Measurements from ENCODE around the gene IL17RA.

IL17RA gene

DNA sequence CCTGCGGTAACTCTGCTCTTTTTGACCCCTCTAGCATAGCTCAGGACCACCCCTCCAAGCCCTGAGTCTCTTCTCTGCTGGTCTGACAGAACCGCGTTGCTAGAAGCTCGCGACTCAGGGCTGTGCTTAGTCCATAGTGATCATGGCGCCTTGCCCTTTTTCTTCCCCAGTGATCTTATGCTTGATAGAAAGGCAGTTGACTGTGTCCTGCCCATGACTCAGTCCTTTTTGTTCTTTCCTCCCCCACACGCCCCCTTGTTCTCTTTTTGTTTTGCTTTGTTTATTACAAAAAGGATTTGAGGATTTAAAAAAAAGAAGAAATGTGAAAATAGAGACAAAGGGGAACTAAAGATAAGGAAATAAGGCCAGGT lies 17.5 kb downstream of the IL17RA start:
- no peak for DNase-seq (ENCODE audit: extremely low read depth, low read depth)
- TF ChIP-seq, protein P1, sequence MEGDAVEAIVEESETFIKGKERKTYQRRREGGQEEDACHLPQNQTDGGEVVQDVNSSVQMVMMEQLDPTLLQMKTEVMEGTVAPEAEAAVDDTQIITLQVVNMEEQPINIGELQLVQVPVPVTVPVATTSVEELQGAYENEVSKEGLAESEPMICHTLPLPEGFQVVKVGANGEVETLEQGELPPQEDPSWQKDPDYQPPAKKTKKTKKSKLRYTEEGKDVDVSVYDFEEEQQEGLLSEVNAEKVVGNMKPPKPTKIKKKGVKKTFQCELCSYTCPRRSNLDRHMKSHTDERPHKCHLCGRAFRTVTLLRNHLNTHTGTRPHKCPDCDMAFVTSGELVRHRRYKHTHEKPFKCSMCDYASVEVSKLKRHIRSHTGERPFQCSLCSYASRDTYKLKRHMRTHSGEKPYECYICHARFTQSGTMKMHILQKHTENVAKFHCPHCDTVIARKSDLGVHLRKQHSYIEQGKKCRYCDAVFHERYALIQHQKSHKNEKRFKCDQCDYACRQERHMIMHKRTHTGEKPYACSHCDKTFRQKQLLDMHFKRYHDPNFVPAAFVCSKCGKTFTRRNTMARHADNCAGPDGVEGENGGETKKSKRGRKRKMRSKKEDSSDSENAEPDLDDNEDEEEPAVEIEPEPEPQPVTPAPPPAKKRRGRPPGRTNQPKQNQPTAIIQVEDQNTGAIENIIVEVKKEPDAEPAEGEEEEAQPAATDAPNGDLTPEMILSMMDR (IDR thresholded peaks at IDR 0.05; ENCODE audit: low read depth, low read length), result no peak

DNA sequence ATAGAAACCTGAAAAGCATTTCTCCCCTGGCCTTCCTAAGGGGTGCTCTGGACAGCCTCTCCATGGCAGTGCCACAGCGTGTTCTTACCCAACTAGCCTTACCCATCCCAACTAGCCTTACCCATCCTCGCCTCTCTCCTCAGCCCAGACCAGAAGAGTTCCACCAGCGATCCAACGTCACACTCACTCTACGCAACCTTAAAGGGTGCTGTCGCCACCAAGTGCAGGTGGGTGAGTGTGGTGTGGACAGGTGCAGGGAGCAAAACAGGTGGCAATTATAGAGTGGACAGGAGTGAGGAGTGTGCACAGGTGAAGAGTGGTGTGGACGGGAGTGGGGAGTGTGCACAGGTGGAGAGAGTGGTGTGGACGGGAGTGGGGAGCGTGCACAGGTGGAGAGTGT lies 18.6 kb downstream of the IL17RA start:
- no peak for DNase-seq (ENCODE audit: extremely low read depth, low read depth)
- TF ChIP-seq, protein P1 (IDR thresholded peaks at IDR 0.05; ENCODE audit: low read depth, low read length), result no peak

DNA sequence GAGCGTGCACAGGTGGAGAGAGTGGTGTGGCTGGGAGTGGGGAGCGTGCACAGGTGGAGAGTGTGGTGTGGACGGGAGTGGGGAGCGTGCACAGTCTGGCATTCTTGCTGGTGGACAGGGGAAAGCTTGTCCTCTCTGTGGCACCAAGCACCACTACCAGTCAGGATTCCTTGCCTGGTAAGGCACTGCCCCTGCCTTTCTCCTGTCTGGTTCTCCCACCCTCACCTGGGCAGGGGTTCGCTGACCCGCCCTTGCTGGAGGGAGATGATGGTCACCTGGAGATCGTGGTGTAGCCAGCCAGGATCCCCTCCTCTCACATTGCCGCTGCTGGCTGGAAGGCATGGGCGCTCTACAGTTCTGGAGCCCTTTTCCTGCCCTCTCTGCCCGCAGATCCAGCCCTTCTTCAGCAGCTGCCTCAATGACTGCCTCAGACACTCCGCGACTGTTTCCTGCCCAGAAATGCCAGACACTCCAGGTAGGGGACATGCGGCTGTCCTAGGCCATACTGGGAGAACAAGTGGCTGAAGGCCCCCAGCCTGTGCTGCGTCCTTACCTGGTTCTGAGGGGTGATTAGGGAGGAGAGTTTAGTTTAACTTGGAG lies 19.6 kb downstream of the IL17RA start:
- TF ChIP-seq, protein P1 (IDR thresholded peaks at IDR 0.05; ENCODE audit: low read depth, low read length), result no peak

DNA sequence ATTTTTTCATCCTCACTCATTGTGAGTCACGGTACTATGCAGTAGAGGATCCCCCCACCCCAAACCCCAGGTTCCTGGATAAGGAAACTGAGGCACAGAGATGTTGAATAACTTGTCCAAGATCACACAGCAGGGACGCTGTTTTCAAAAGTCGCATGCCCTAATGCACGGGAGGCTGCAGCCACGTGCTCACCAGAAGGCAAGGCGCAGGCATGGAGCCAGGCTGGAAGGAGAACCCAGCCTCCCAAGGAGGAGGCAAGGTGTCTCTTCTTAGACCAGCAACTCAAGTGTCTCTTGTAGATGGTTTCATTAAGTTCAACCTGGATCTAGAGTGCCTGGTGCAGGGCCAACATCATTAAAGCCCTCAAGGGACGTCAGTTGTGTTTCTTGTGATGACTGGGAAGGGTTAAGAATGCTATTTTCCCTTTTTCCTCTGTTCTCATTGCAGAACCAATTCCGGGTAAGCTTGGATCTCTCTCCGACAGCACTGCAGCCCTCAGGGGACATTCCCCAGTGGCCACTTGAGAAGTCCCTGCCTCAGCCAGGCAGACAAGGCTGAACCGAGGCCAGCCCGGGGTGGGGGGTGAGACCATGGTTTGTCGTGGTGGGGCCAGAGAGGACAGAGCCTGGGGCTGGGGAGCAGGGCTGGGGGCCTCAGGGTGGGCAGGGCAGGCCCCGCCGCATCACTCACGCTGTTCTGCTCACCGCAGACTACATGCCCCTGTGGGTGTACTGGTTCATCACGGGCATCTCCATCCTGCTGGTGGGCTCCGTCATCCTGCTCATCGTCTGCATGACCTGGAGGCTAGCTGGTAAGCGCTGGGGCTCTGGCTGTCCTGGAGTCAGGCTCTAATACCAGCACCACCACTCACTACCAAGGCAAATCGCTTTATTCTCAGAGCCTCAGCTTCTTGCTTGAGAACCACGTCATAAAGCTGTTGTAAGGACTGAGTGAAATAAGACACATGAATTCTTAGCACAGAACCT lies 20.6 kb downstream of the IL17RA start:
- TF ChIP-seq, protein P1 (IDR thresholded peaks at IDR 0.05; ENCODE audit: low read depth, low read length), result no peak
- DNase-seq (ENCODE audit: extremely low read depth, low read depth), result no peak

More for the DNA sequence above, 19.6 kb downstream of the IL17RA start:
- DNase-seq (ENCODE audit: extremely low read depth, low read depth), result no peak

DNA sequence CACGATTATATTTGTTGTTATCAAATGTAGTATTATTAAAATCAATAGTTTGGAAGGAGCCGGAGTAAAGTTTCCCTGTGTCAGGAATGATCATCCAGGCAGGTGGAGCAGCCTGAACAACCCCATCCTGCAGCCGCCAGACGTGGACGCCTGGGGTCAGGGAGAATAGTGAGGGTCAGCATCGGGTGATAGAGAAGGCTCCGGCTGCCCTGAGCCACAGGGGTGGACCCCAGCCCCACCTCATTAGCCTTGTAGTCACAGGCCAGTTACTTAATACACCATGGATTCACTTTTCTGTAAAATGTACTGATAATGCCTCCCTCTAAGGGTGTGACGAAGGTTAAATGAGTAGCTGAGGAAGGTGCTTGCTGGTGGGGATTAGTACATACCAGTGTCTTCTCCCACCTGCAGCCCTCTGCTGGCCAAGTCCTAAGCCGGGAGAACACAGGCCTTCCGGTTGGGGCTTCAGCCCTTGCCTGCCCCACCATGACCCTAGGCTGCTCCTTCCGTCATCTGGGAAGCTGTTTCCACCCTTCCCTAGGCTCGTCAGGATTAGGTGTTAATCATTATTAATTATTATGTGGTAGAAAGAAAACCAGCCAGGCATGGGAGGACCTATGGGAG lies 21.5 kb downstream of the IL17RA start:
- TF ChIP-seq, protein P1 (IDR thresholded peaks at IDR 0.05; ENCODE audit: low read depth, low read length), result no peak
- no peak for DNase-seq (ENCODE audit: extremely low read depth, low read depth)

DNA sequence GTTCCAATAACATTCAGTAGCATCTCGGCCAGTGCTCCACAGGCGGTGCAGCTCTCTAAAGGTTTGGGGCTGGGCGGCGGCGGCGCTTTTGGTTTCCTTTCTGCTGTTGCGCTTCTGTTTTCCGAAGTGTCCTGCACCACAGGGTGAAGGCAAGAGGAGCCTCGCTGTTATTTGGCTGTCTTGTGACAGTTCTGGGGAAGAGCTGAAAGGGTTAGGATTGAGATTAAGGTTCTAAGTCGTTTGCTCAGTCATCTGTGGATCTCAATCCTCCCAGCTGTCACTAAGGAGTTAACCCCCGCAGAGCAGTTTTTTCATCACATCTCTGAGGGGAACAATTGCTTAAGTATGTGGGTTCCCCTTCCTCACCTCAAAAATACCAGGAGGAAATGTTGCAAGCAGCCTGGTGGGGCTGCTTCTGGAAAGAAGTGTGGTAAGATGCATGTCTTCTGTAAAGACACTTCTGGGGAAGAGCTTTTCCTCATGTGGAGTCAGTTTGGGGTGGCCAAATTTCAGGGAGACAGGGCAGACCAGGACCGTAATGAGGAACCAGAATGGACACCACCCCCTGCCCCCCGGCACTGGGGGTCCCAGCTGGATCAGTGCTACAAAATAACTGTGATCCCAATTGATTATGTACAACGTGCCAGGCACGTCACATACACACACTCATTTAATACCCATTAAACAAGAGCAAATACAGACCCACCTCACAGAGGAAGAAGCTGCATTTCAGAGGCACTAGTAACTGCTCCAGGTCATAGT lies 22.2 kb downstream of the IL17RA start:
- TF ChIP-seq, protein P1 (IDR thresholded peaks at IDR 0.05; ENCODE audit: low read depth, low read length), result no peak
- no peak for DNase-seq (ENCODE audit: extremely low read depth, low read depth)

Measured in AG09319 (cell line).